ENCODE results near the gene MACROH2A2. TPM values are rescaled to one million over a fixed set of nuclear protein-coding genes. Genes with fewer than 3 reads are reported as not detected.

MACROH2A2 gene
- total and polyA plus RNA-seq, 2 of the 8 experiments (the other 6 are each of a cell fraction or from before 2014, with no cell fraction given): 7.9 to 9.3 TPM

DNA sequence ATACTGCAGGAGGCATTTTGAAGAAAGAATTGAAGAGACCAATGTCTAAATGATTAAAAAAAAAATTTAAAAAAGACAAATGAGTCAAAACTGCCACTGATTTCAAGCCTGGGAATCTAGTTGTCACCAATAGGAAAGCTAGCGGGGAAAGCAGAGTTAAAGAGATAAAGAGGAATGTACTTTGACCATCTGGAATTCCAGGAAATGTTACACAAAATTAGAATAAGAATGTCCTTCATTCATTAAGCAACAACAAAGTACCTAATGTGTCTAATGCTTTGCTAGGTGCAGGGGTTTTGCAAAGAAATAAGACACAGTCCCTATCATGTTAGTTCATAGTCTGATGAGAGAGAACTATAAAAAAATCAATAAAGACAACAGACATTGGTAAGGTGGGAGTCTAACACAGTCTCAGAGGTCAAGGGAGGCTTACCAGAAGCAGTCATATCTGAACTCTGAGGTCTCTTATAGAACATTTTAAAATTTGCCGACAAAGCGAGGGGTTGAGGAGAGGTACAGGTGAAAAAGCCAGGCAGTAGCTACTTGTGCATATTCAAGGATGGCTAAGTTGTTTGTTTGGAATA, 102.7 kb downstream of the MACROH2A2 start (continued):
- TF ChIP-seq CBX5 (IDR thresholded peaks at IDR 0.05; ENCODE audit: low read depth, low read length) (no peak), EGR1 (IDR thresholded peaks at IDR 0.05; ENCODE audit: borderline replicate concordance, low read depth, low read length) (no peak), SIN3A (conservative IDR thresholded peaks at IDR 0.05 in 1 of 2, IDR thresholded peaks at IDR 0.05 in 1 of 2; ENCODE audit: low read depth in 1 of 2, low read length in 2 of 2) (no peak), BACH1 (IDR thresholded peaks at IDR 0.05; ENCODE audit: low read length) (no peak), BCL11A (IDR thresholded peaks at IDR 0.05; ENCODE audit: low read depth in 2 of 2, low read length in 2 of 2) (no peak)
